ENCODE measurements around the gene VSIG10L.

GRCh38 chr19:51325161-51325976, 16.6 kb downstream of the VSIG10L start:
- TF ChIP-seq EZH2 (IDR thresholded peaks at IDR 0.05; ENCODE audit: low read length) (no peak), CTCF (optimal IDR thresholded peaks at IDR 0.05 in 1 of 3, IDR thresholded peaks at IDR 0.05 in 1 of 3, conservative IDR thresholded peaks at IDR 0.05 in 1 of 3; ENCODE audit: extremely low read depth in 1 of 3, insufficient read depth in 2 of 3, low read length in 3 of 3) (no peak)

All from keratinocyte (primary cell).